ENCODE measurements around the gene ITFG1. TPM values are rescaled to one million over a fixed set of nuclear protein-coding genes. Genes with fewer than 3 reads are reported as not detected.

ITFG1 gene
- total and polyA plus RNA-seq, 9 of the 15 experiments (the other 6 are each of a cell fraction or from before 2014, with no cell fraction given) = 17.1 to 83.5 (median 35.8) TPM

DNA sequence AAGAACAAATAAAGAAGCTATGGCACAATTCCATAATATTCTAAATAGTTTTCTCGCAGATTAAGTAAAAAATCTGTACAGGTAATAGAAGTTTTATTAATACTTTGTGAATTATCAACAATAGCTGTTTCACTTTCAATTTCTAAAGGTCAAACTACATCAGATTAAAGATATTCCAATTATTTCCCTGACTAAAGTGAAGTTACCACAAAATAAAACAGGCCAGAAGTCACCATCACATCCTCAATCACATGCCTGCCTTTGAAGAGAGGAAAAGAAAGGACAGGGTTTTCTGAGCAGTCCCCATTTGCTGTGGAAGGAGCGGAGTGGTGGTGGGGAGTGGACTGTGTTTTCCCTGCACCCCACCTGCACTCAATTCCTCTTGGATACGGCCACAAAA is 11.1 kb downstream of the ITFG1 start (continued):
- TF ChIP-seq KDM2B (CRISPR knock-in tag; IDR thresholded peaks at IDR 0.05) (no peak), ZNF239 (CRISPR knock-in tag; IDR thresholded peaks at IDR 0.05) (no peak), PPARD (CRISPR knock-in tag; IDR thresholded peaks at IDR 0.05) (no peak), XRCC3 (IDR thresholded peaks at IDR 0.05) (no peak)
- TF ChIP-seq, protein P1, sequence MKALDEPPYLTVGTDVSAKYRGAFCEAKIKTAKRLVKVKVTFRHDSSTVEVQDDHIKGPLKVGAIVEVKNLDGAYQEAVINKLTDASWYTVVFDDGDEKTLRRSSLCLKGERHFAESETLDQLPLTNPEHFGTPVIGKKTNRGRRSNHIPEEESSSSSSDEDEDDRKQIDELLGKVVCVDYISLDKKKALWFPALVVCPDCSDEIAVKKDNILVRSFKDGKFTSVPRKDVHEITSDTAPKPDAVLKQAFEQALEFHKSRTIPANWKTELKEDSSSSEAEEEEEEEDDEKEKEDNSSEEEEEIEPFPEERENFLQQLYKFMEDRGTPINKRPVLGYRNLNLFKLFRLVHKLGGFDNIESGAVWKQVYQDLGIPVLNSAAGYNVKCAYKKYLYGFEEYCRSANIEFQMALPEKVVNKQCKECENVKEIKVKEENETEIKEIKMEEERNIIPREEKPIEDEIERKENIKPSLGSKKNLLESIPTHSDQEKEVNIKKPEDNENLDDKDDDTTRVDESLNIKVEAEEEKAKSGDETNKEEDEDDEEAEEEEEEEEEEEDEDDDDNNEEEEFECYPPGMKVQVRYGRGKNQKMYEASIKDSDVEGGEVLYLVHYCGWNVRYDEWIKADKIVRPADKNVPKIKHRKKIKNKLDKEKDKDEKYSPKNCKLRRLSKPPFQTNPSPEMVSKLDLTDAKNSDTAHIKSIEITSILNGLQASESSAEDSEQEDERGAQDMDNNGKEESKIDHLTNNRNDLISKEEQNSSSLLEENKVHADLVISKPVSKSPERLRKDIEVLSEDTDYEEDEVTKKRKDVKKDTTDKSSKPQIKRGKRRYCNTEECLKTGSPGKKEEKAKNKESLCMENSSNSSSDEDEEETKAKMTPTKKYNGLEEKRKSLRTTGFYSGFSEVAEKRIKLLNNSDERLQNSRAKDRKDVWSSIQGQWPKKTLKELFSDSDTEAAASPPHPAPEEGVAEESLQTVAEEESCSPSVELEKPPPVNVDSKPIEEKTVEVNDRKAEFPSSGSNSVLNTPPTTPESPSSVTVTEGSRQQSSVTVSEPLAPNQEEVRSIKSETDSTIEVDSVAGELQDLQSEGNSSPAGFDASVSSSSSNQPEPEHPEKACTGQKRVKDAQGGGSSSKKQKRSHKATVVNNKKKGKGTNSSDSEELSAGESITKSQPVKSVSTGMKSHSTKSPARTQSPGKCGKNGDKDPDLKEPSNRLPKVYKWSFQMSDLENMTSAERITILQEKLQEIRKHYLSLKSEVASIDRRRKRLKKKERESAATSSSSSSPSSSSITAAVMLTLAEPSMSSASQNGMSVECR (CRISPR knock-in tag; IDR thresholded peaks at IDR 0.05) = no peak

DNA sequence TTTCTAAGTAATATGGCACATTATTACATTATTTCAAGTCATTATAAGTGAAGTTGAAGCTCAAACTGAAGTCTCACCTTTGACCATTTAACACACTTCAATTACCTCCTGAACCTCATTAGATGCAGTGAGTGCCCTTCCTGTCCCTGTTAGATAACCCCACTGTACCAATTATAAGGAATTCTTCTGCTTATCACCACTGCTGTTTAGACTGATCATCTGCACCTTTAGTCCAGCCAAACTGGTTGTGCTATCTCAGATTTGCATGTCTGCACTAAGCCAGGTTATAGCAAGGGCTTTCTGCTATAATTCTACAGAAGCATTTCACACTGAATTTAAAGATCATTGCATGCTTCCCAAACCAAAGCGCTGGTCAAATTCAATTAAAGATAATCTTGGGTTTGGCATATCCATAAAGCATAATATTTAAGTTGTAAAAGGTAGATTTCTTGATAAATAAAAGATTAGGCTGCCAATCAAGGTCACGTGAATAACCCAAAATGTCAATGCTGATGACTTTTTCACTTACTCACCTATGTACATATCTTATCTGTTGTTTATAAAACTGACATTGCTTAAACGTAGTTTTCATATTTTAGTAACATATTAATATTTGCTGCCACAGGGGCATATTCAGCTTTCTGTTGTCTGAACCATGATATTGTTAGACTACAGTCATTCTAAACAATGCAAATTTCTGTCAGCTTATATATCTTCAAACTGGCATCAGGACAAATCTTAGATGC is 11.9 kb downstream of the ITFG1 start:
- Histone ChIP-seq H3K4me2 (ENCODE audit: insufficient read depth, low read length) (peak overlapping the region; percentile 23; the same call in 1 of the 2 replicates), H3K9me3 (replicated peaks; ENCODE audit: control insufficient read depth, insufficient read depth, low read depth, low read length) (no peaks in the 10 kb centered on the region), H3K4me1 (replicated peaks in 1 of 2; ENCODE audit: control insufficient read depth in 2 of 2, insufficient read depth in 2 of 2, low read length in 2 of 2) (peaks cover 0 to 9% of the 10 kb centered on the region in 2 experiments; a peak in 2 of 5 replicates), H4K20me1 (replicated peaks; ENCODE audit: control insufficient read depth, insufficient read depth, low read length) (no peaks in the 10 kb centered on the region), H3K36me3 (ENCODE audit: control insufficient read depth, insufficient read depth, low read length) (peaks cover 83% of the 10 kb centered on the region), H3K9me1 (ENCODE audit: control insufficient read depth, insufficient read depth, low read length) (no peaks in the 10 kb centered on the region), H3K4me3 (no peak overlapping the region), H3K9ac (ENCODE audit: insufficient read depth in 1 of 2, low read depth in 2 of 2, low read length in 2 of 2) (no peak overlapping the region), H3K27ac (ENCODE audit: extremely low read depth, low read depth, low read length) (no peak overlapping the region), H3K27me3 (ENCODE audit: control insufficient read depth in 2 of 2, insufficient read depth in 2 of 2, low read length in 2 of 2) (no peaks in the 10 kb centered on the region), H2AFZ (ENCODE audit: low read depth, low read length) (no peak overlapping the region), H3K79me2 (ENCODE audit: control insufficient read depth, insufficient read depth, low read length) (peaks cover 10% of the 10 kb centered on the region; the same call in 1 of the 3 replicates)
- CTCF ChIA-PET (ENCODE audit: low intra/inter-chr PET ratio) = no interaction called here
- BruUV-seq (replicated peaks) = no TSS peak
- FAIRE-seq (no peak), DNase-seq (ENCODE audit: extremely low read depth in 1 of 4, low spot score in 3 of 4) (peak; percentile 21 to 50 (median 46)), ATAC-seq (peak; percentile 61)
- WGBS (ENCODE audit: insufficient coverage, low coverage, missing lambda C conversion rate) = 32% methylated on average over 3 of the region's 3 CpGs
- intact Hi-C loops (cut with micrococcal nuclease) = no loop called here
- POLR2A ChIA-PET = interaction anchor here (2.7 kb wide), 1 partner anchor 12 kb away, joined by 21 read pairs; the partner anchor contains the start of genes ITFG1 and PHKB
- in situ Hi-C loops (cut with MboI) = no loop called here
- TF ChIP-seq HNRNPK (IDR thresholded peaks at IDR 0.05; ENCODE audit: low read depth, low read length, poor library complexity, severe bottlenecking) (no peak), SMC3 (conservative IDR thresholded peaks at IDR 0.05; ENCODE audit: insufficient read depth, low read depth, low read length) (no peak), NFIC (IDR thresholded peaks at IDR 0.05) (peak; percentile 54), KDM1A (IDR thresholded peaks at IDR 0.05) (peak; percentile 71 to 73), HMG20A (CRISPR knock-in tag; conservative IDR thresholded peaks at IDR 0.05) (no peak), ZNF282 (CRISPR knock-in tag; IDR thresholded peaks at IDR 0.05) (no peak), SIRT6 (IDR thresholded peaks at IDR 0.05; ENCODE audit: low read depth, low read length) (no peak), SOX6 (IDR thresholded peaks at IDR 0.05) (peak; percentile 35; the same call in 1 of the 2 replicates), RFX1 (IDR thresholded peaks at IDR 0.05) (no peak), DPF2 (IDR thresholded peaks at IDR 0.05) (peak; percentile 41; the same call in 1 of the 2 replicates), CBFA2T2 (conservative IDR thresholded peaks at IDR 0.05) (peak; percentile 88)
- TF ChIP-seq, protein P2, sequence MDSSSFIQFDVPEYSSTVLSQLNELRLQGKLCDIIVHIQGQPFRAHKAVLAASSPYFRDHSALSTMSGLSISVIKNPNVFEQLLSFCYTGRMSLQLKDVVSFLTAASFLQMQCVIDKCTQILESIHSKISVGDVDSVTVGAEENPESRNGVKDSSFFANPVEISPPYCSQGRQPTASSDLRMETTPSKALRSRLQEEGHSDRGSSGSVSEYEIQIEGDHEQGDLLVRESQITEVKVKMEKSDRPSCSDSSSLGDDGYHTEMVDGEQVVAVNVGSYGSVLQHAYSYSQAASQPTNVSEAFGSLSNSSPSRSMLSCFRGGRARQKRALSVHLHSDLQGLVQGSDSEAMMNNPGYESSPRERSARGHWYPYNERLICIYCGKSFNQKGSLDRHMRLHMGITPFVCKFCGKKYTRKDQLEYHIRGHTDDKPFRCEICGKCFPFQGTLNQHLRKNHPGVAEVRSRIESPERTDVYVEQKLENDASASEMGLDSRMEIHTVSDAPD (CRISPR knock-in tag; IDR thresholded peaks at IDR 0.05) = no peak
